Smooth muscle cell (in vitro differentiated cells): ENCODE measurements around the gene STK10. TPM values are rescaled to one million over a fixed set of nuclear protein-coding genes. Genes with fewer than 3 reads are reported as not detected.

ENCODE experiments used
- DNase-seq: peaks from one replicate; lab custom pipeline; 2025; ENCODE audit not compliant: unreplicated experiment; lab: John Stamatoyannopoulos, UW
- H2AFZ ChIP-seq: fragments of 200-600 bp; sonication (generic); 2 replicates; pipeline ENCODE4 v1.6.0; 2016; ENCODE audit warnings: antibody characterized with exemption, low read depth, mild to moderate bottlenecking
- H3F3A ChIP-seq: fragments of 200-600 bp; sonication (generic); 2 replicates; pipeline ENCODE4 v1.6.0; 2017; ENCODE audit warnings: antibody characterized with exemption, low read depth
- H3K27ac ChIP-seq: fragments of 200-600 bp; sonication (generic); 2 replicates; pipeline ENCODE4 v1.5.1; 2016; ENCODE audit warnings: low read depth, mild to moderate bottlenecking
- H3K27me3 ChIP-seq: fragments of 200-600 bp; sonication (generic); 2 replicates; pipeline ENCODE4 v1.6.1; 2016; ENCODE audit warnings: low read depth, mild to moderate bottlenecking
- H3K36me3 ChIP-seq: fragments of 200-600 bp; sonication (generic); 2 replicates; pipeline ENCODE4 v1.5.1; 2016; ENCODE audit warnings: low read depth
- H3K4me1 ChIP-seq: fragments of 200-600 bp; sonication (generic); 2 replicates; pipeline ENCODE4 v1.5.1; 2016; ENCODE audit warnings: low read depth
- H3K4me2 ChIP-seq: fragments of 200-600 bp; sonication (generic); 2 replicates; pipeline ENCODE4 v1.6.0; 2016; ENCODE audit warnings: mild to moderate bottlenecking
- H3K4me3 ChIP-seq: fragments of 200-600 bp; sonication (generic); 2 replicates; pipeline ENCODE4 v1.5.1; 2016; ENCODE audit warnings: mild to moderate bottlenecking
- H3K79me2 ChIP-seq: fragments of 200-600 bp; sonication (generic); 2 replicates; pipeline ENCODE4 v1.6.0; 2016; ENCODE audit warnings: low read depth, mild to moderate bottlenecking
- H3K9ac ChIP-seq: fragments of 200-600 bp; sonication (generic); 2 replicates; pipeline ENCODE4 v1.6.0; 2016; ENCODE audit warnings: low read depth
- H3K9me3 ChIP-seq: fragments of 200-600 bp; sonication (generic); replicated peaks from 2 replicates; pipeline ENCODE4 v1.5.1; 2016; ENCODE audit warnings: low read depth
- H4K20me1 ChIP-seq: fragments of 200-600 bp; sonication (generic); 2 replicates; pipeline ENCODE4 v1.6.0; 2016; ENCODE audit warnings: low read depth
- CTCF ChIP-seq: fragments of 200-600 bp; sonication (generic); IDR thresholded peaks from 2 replicates; pipeline ENCODE4 v1.5.1; 2017; ENCODE audit warnings: borderline replicate concordance, mild to moderate bottlenecking, antibody characterized with exemption; ENCODE audit not compliant: insufficient read depth, poor library complexity, severe bottlenecking
- WGBS: methylation state at CpG from one replicate; pipeline ENCODE4 v1.1.7; 2016; ENCODE audit warnings: low lambda C conversion rate; 5-methylcytosine and 5-hydroxymethylcytosine counted together
- polyA plus RNA-seq: library from polyadenylated mRNA; unstranded; fragments of >200 nt; fragmentation: Nextera tagmentation; extraction: Ambion mirVana; gene quantifications from 2 replicates; pipeline ENCODE4 v1.2.1, GENCODE V29; 2016
- total RNA-seq: library from RNA; depleted of rRNA; stranded (reverse); fragments of >200 nt; gene quantifications from 2 replicates; pipeline ENCODE4 v1.2.3, GENCODE V29; 2014

The STK10 gene
- total and polyA plus RNA-seq, 2 experiments from 2014 or later = 10.7 to 26.0 TPM

GRCh38 chr5:172187118-172188032 lies 649 bp downstream of the STK10 start:
- no peak for DNase-seq
- WGBS = 2% methylated on average over 60 of the region's 66 CpGs
- H3K4me3 ChIP-seq = peak overlapping the region; percentile 69

DNA sequence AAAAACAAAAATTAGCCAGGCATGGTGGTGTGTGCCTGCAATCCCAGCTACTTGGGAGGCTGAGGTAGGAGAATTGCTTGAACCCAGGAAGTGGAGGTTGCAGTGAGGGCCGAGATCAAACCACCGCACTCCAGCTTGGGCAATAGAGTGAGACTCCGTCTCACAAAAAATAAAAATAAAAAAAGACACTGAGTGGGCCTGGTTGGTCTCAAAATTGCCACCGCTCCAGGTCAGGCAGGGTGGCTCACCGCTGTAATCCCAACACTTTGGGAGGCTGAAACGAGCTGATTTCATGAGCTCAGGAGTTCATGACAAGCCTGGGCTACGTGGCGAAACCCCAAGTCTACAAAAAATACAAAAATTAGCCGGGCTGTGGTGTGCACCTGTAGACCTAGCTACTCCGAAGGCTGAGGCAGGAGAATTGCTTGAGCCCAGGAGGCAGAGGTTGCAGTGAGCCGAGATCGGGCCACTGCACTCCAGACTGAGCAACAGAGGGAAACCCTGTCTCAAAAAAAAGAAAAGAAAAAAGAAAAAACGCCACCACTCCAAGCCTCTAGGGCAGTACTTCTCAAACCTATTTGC lies 1.8 kb downstream of the STK10 start:
- Histone ChIP-seq H3K79me2 (peaks cover 45% of the 10 kb centered on the region), H3K27ac (peak overlapping the region; percentile 67), H2AFZ (no peak overlapping the region), H3K4me1 (peaks cover 14% of the 10 kb centered on the region), H3K36me3 (no peaks in the 10 kb centered on the region), H3K9ac (peak overlapping the region; percentile 42), H3F3A (peaks cover 13% of the 10 kb centered on the region), H3K4me3 (peak overlapping the region; percentile 69), H3K4me2 (peak overlapping the region; percentile 92), H4K20me1 (peaks cover 8% of the 10 kb centered on the region), H3K9me3 (no peaks in the 10 kb centered on the region), H3K27me3 (no peaks in the 10 kb centered on the region)
- 91% methylated on average over 11 of the region's 13 CpGs for WGBS
- TF ChIP-seq CTCF = no peak
- no peak for DNase-seq

More at GRCh38 chr5:172187118-172188032, 649 bp downstream of the STK10 start:
- H3F3A ChIP-seq = peaks cover 13% of the 10 kb centered on the region
- H3K79me2 ChIP-seq = peaks cover 34% of the 10 kb centered on the region
- H3K4me2 ChIP-seq = peak overlapping the region; percentile 92
- peak overlapping the region; percentile 86 for H2AFZ ChIP-seq
- peak overlapping the region; percentile 64 for H3K9ac ChIP-seq
- H3K27ac ChIP-seq = peak overlapping the region; percentile 73
- H3K4me1 ChIP-seq = peaks cover 14% of the 10 kb centered on the region
- H4K20me1 ChIP-seq = peaks cover 8% of the 10 kb centered on the region
- TF ChIP-seq CTCF = no peak
- no peaks in the 10 kb centered on the region for H3K27me3 ChIP-seq
- H3K9me3 ChIP-seq = no peaks in the 10 kb centered on the region
- no peaks in the 10 kb centered on the region for H3K36me3 ChIP-seq

DNA sequence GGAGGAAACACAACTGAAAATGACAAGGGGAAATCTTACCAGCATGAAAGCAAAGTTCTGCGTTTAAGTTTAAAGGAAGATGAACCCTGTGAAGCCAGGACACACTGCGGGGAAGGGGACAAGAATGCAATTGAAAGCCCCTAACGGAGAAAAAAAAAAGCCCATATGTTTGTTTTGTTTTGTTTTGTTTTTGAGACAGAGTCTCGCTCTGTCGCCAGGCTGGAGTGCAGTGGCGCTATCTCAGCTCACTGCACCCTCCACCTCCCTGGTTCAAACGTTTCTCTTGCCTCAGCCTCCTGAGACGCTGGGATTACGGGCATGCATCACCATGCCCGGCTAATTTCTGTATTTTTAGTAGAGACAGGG lies 2.9 kb downstream of the STK10 start:
- no peaks in the 10 kb centered on the region for H3K9me3 ChIP-seq
- H2AFZ ChIP-seq = no peak overlapping the region
- H3K4me2 ChIP-seq = no peak overlapping the region
- H3K36me3 ChIP-seq = no peaks in the 10 kb centered on the region
- no peak overlapping the region for H3K9ac ChIP-seq
- H3K27ac ChIP-seq = no peak overlapping the region
- no peaks in the 10 kb centered on the region for H3K27me3 ChIP-seq
- TF ChIP-seq CTCF = no peak
- H4K20me1 ChIP-seq = peaks cover 8% of the 10 kb centered on the region
- peaks cover 49% of the 10 kb centered on the region for H3K79me2 ChIP-seq
- H3K4me1 ChIP-seq = peaks cover 13% of the 10 kb centered on the region
- 82% methylated on average over 10 of the region's 10 CpGs for whole genome bisulfite sequencing
- peaks cover 13% of the 10 kb centered on the region for H3F3A ChIP-seq
- no peak overlapping the region for H3K4me3 ChIP-seq
- DNase-seq = no peak
